Mucosa of descending colon (tissue), 3 donors: Measurements from ENCODE around the gene MTCH1. TPM values are rescaled to one million over a fixed set of nuclear protein-coding genes. Genes with fewer than 3 reads are reported as not detected.

ENCODE experiments used
- ATAC-seq: fragments of 200-7000 bp; cut with Tn5 transposase; one replicate; pipeline ENCODE4 v1.9.1; 2020; ENCODE audit warnings: mild to moderate bottlenecking, moderate library complexity
- DNase-seq, 3 donors: peaks; one replicate each; pipeline ENCODE4 v3.0.0-alpha.2; 2020
- H3K36me3 ChIP-seq: fragments of 200-600 bp; one replicate; pipeline ENCODE4 v1.8.0; 2021; ENCODE audit warnings: low read depth, mild to moderate bottlenecking
- H3K4me1 ChIP-seq: fragments of 200-600 bp; one replicate; pipeline ENCODE4 v1.8.0; 2021; ENCODE audit warnings: low read depth, mild to moderate bottlenecking
- H3K4me3 ChIP-seq: fragments of 200-600 bp; one replicate; pipeline ENCODE4 v1.8.0; 2021; ENCODE audit warnings: mild to moderate bottlenecking
- H3K9me3 ChIP-seq: fragments of 200-600 bp; one replicate; pipeline ENCODE4 v1.8.0; 2021; ENCODE audit warnings: mild to moderate bottlenecking
- CTCF ChIP-seq: fragments of 200-600 bp; IDR thresholded peaks from one replicate; pipeline ENCODE4 v1.8.0; 2022; ENCODE audit warnings: antibody characterized with exemption, mild to moderate bottlenecking
- intact Hi-C, 2 donors: fragments of 100-400 bp; cut with DNase I in 1 of 2; cut with micrococcal nuclease in 1 of 2; formaldehyde crosslinking; loops; one replicate each; pipeline versions ENCODE4 v1.11.0 to v1.11.1; 2022; cut with DNase I, micrococcal nuclease
- long read RNA-seq, 2 donors: library from polyadenylated mRNA; unstranded; transcript quantifications; one replicate each; pipeline ENCODE4 v2.0.0, GENCODE V29; 2019 to 2021
- total RNA-seq, 3 donors: library from RNA; stranded (reverse); fragmentation: NEBNext Ultra II Directional in 2 of 3; extraction: Animal tissue kit (Norgen Biotek cat#: 25700) in 2 of 3; gene quantifications; one replicate each; pipeline versions ENCODE4 v1.2.1 to v1.2.4, GENCODE V29; 2021 to 2023
- donor health status: DM: no; HTN: no; CAD: no; lungs with moderate emphysema.
- donor health status: DM: no; HTN: no; CAD: no.
- donor health status: DM: no; HTN: yes; CAD: no.

MTCH1 gene
- total RNA-seq = 100 to 1,000 TPM; 153 to 186 (median 157) TPM
- long read RNA-seq, donor 1, transcript MTCH1-202 (12 exons, 2,057 nt) = minor isoform, 215 of 666 reads
- long read RNA-seq, donor 1, transcript MTCH1-201 (12 exons, 2,006 nt) = major isoform, 369 of 666 reads
- long read RNA-seq, donor 1, transcript MTCH1-204 (11 exons, 1,572 nt) = minor isoform, 16 of 666 reads
- long read RNA-seq, donor 1, partial matches to known transcripts = 25 of 666 reads
- long read RNA-seq, donor 1, other reads (novel, unspliced or antisense) = 40 of 666 reads
- long read RNA-seq, donor 2, transcript MTCH1-201 (12 exons, 2,006 nt) = major isoform, 184 of 269 reads
- long read RNA-seq, donor 2, transcript MTCH1-204 (11 exons, 1,572 nt) = minor isoform, 5 of 269 reads
- long read RNA-seq, donor 2, transcript MTCH1-202 (12 exons, 2,057 nt) = minor isoform, 56 of 269 reads
- long read RNA-seq, donor 2, partial matches to known transcripts = 8 of 269 reads
- long read RNA-seq, donor 2, other reads (novel, unspliced or antisense) = 16 of 269 reads

DNA sequence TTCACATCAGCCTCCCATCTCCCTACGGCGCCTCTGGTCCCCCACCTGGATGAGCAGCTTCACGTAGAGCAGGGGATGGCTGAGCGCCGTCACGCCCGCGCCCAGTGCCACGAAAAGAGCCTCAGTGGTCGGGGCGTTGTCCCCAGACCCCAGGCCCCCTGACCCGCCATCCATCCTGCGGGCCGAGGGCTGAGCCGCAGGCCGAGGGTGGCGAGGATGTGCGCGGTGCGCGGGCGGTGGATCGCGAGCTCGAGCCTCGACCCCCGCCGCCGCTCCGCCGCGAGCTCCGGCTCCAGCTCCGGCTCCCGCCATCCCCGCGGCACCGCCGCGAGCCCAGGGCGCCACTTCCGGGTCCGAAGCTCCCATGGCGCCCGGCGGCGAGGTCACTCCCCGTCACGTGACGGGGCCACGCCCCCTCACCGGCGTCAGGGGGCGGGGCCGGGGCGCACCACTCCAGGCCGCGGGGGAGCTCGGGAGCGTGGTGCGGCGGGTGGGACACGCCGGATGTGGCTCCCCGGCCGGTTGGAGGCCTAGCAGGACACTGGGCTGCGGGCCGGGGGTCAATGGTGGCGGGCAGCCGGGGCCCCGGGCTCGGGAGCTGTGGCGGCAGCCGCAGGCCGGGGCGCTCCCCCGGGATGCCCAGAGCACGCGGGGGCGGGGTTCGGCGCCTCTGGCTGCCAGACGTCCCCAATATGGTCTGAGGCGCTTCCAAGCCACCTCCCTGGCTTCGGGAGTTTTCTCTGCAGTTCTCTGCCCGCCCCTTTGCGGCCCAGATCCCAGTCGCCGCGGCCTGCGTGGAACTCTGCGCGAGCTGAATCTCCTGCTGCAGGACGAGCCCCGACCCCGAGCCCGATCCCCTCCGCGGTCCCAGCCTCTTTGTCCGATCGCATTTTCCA lies at the start of gene MTCH1:
TSS of gene MTCH1 (minus strand) at position 389 of the 896 bp plus-strand sequence. CDS start at position 366, 23 bp downstream.
- Histone ChIP-seq H3K9me3 (no peaks in the 10 kb centered on the region), H3K36me3 (no peaks in the 10 kb centered on the region), H3K4me1 (peaks cover 23% of the 10 kb centered on the region), H3K4me3 (peak within 1 kb of the TSS; percentile 99)
- intact Hi-C loops = loop anchor here in 1 of 2 donors (10.0 kb wide), 1 partner anchor 101 kb away; the partner anchor contains the start of gene C6orf89
- no peak for TF ChIP-seq CTCF
- ATAC-seq (peak; percentile 97), DNase-seq (peak; percentile 89 to 94 (median 92))

DNA sequence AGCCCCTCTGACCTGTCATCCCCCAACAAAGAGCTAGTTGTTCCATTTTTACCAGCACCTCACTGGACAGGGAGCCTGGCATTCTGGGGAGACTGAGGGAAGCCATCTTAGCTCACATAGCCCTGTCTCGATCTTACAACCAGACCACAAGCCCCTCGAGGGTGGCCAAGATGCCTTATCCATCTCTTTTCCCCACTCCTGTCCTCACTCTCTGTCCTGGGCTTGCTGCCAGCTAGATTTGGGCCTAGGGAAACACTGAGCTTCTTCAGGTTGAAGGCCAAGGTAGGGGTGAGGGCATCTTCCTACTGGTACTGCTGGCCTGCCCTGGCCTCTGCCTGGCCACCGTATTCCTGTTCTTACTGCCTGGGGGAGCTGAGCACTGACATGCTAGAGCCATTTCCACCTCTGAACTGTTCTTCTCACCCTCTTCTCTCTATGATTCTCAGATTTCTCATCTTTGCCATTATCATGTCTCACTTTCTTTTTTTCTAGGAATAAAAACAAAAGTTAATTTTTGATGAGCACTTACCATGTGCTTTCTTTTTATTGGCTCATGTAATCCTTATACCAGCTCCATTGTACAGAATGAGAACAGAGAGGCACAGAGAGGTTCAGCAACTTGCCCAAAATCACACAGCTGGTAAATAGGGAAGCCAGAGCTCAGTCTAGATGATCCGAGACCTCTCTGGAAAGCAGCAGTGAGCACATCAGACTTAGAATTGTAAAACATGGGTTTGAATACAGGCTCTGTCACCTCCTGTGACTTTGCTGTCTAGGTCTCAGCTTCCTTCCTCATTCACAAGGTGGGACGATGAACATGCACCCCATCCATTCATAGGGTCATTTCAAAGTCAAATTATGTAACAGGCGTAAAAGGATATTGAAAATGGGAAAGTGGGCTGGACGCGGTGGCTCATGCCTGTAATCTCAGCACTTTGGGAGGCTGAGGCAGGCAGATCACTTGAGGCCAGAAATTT lies 48.1 kb upstream of the MTCH1 start:
- Histone ChIP-seq H3K4me1 (no peaks in the 10 kb centered on the region), H3K36me3 (no peaks in the 10 kb centered on the region), H3K4me3 (no peak overlapping the region), H3K9me3 (peaks cover 5% of the 10 kb centered on the region)
- no peak for TF ChIP-seq CTCF
- intact Hi-C loops = no loop called here
- ATAC-seq = no peak
- peak in 1 of 3 donors; percentile 10 for DNase-seq

GRCh38 chr6:37033255-37033654 lies 47.3 kb upstream of the MTCH1 start:
- no peaks in the 10 kb centered on the region for H3K36me3 ChIP-seq
- intact Hi-C loops = no loop called here
- DNase-seq (peak in 1 of 3 donors; percentile 39), ATAC-seq (peak; percentile 52)
- TF ChIP-seq CTCF = no peak
- H3K4me3 ChIP-seq = no peak overlapping the region
- peaks cover 5% of the 10 kb centered on the region for H3K9me3 ChIP-seq
- H3K4me1 ChIP-seq = no peaks in the 10 kb centered on the region

DNA sequence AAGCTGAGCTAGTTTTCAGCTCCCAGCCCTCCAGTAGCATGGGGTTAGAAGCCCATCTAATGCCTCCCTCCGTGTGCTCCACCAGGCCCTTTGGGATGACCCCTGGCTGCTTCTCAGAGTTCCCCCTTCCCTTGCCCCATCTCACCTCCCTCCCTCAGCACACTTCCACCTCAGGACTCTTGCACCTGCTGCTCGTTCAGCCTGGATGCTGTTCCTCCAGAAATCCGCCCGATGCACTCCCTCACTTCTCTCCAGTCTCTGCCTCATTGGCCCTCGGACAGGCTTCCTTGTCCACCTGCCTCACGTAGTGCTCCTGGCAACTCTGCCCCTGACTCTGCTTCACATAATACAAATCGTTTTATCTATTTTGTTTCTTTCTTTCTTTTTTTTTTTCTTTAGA lies 46.2 kb upstream of the MTCH1 start:
- peak in 1 of 3 donors; percentile 20 for DNase-seq
- no peak overlapping the region for H3K4me3 ChIP-seq
- no peak for ATAC-seq
- TF ChIP-seq CTCF = no peak
- intact Hi-C loops = no loop called here
- H3K4me1 ChIP-seq = no peaks in the 10 kb centered on the region
- peaks cover 5% of the 10 kb centered on the region for H3K9me3 ChIP-seq
- H3K36me3 ChIP-seq = no peaks in the 10 kb centered on the region

- H3K4me1 ChIP-seq = no peaks in the 10 kb centered on the region
- no peak for TF ChIP-seq CTCF
- intact Hi-C loops = no loop called here
- no peak overlapping the region for H3K4me3 ChIP-seq
- ATAC-seq = no peak
- DNase-seq = no peak
- no peaks in the 10 kb centered on the region for H3K36me3 ChIP-seq
- peaks cover 5% of the 10 kb centered on the region for H3K9me3 ChIP-seq
These were observed 44.6 kb upstream of the MTCH1 start for GRCh38 chr6:37030599-37030998.
